Activated CD8-positive, alpha-beta T cell treated with anti-CD3 and anti-CD28 coated beads for 36 hours (primary cell): Measurements from ENCODE around the gene RGS10. TPM values are rescaled to one million over a fixed set of nuclear protein-coding genes. Genes with fewer than 3 reads are reported as not detected.

Experiments
- ATAC-seq: fragments of 200-7000 bp; cut with Tn5 transposase; one replicate; pipeline ENCODE4 v1.10.0; 2021; ENCODE audit warnings: mild to moderate bottlenecking, moderate library complexity
- CTCF ChIA-PET: fragments of 350-600 bp; sonication (Branson Sonifier 250); formaldehyde crosslinking; loops from one replicate; lab custom pipeline; 2021; ENCODE audit warnings: antibody characterized with exemption; lab: Charles Lee
- POLR2A ChIA-PET: fragments of 350-600 bp; sonication (Branson Sonifier 250); formaldehyde crosslinking; loops from one replicate; lab custom pipeline; 2021; ENCODE audit warnings: antibody characterized with exemption; lab: Charles Lee
- DNase-seq: peaks from one replicate; pipeline ENCODE4 v3.0.0-alpha.2; 2020
- H3K27ac Mint-ChIP-seq: one replicate; pipeline ENCODE4 v1.8.0; 2021; ENCODE audit warnings: mild to moderate bottlenecking, mixed read lengths
- H3K27me3 Mint-ChIP-seq: one replicate; pipeline ENCODE4 v1.8.0; 2021; ENCODE audit warnings: mixed read lengths
- H3K36me3 Mint-ChIP-seq: one replicate; pipeline ENCODE4 v1.8.0; 2021; ENCODE audit warnings: low read depth, mixed read lengths
- H3K4me1 Mint-ChIP-seq: one replicate; pipeline ENCODE4 v1.8.0; 2021; ENCODE audit warnings: low read depth, mixed read lengths
- H3K4me3 Mint-ChIP-seq: one replicate; pipeline ENCODE4 v1.8.0; 2021; ENCODE audit warnings: mild to moderate bottlenecking, moderate library complexity, mixed read lengths
- H3K9me3 Mint-ChIP-seq: one replicate; pipeline ENCODE4 v1.8.0; 2021; ENCODE audit warnings: mixed read lengths
- intact Hi-C: fragments of 100-400 bp; cut with micrococcal nuclease; formaldehyde crosslinking; loops from one replicate; pipeline ENCODE4 v1.10.0; 2022
- total RNA-seq, 2 experiments: library from RNA; stranded (reverse); gene quantifications; one replicate each; pipeline ENCODE4 v1.2.3, GENCODE V29; 2021
- TF ChIP-seq, protein P1 (sequence below): fragments of 200-600 bp; IDR thresholded peaks from one replicate; pipeline ENCODE4 v1.8.0; 2022; ENCODE audit warnings: antibody characterized with exemption, mild to moderate bottlenecking

The RGS10 gene
- total RNA-seq, 2 experiments from 2014 or later = 207 to 220 TPM

- ATAC-seq (no peak), DNase-seq (no peak)
- Mint-ChIP-seq H3K9me3 (no peaks in the 10 kb centered on the region), H3K36me3 (peaks cover 76% of the 10 kb centered on the region), H3K4me1 (peaks cover 82% of the 10 kb centered on the region), H3K27ac (peak overlapping the region; percentile 14), H3K27me3 (no peaks in the 10 kb centered on the region), H3K4me3 (no peak overlapping the region)
- ChIA-PET POLR2A (interaction anchor here (0.8 to 5.0 kb wide), 4 partner anchors 8 to 14 kb away, joined by 3 to 28 read pairs (median 4); no protein-coding TSS in a partner anchor), CTCF (interaction anchor here (0.6 to 4.9 kb wide), 4 partner anchors 8 to 21 kb away, joined by 3 to 18 read pairs (median 4); no protein-coding TSS in a partner anchor)
- intact Hi-C loops = no loop called here
- TF ChIP-seq, protein P1, sequence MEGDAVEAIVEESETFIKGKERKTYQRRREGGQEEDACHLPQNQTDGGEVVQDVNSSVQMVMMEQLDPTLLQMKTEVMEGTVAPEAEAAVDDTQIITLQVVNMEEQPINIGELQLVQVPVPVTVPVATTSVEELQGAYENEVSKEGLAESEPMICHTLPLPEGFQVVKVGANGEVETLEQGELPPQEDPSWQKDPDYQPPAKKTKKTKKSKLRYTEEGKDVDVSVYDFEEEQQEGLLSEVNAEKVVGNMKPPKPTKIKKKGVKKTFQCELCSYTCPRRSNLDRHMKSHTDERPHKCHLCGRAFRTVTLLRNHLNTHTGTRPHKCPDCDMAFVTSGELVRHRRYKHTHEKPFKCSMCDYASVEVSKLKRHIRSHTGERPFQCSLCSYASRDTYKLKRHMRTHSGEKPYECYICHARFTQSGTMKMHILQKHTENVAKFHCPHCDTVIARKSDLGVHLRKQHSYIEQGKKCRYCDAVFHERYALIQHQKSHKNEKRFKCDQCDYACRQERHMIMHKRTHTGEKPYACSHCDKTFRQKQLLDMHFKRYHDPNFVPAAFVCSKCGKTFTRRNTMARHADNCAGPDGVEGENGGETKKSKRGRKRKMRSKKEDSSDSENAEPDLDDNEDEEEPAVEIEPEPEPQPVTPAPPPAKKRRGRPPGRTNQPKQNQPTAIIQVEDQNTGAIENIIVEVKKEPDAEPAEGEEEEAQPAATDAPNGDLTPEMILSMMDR = no peak
Measured at GRCh38 chr10:119524720-119525070, 17.8 kb downstream of the RGS10 start.

GRCh38 chr10:119523895-119524719 lies 18.4 kb downstream of the RGS10 start:
- intact Hi-C loops = no loop called here
- Mint-ChIP-seq H3K36me3 (peaks cover 73% of the 10 kb centered on the region), H3K4me3 (no peak overlapping the region), H3K9me3 (no peaks in the 10 kb centered on the region), H3K27me3 (no peaks in the 10 kb centered on the region), H3K27ac (peak overlapping the region; percentile 68), H3K4me1 (peaks cover 82% of the 10 kb centered on the region)
- TF ChIP-seq, protein P1 = no peak
- ChIA-PET CTCF (interaction anchor here (0.6 to 4.9 kb wide), 5 partner anchors 8 to 22 kb away, joined by 3 to 18 read pairs (median 3); no protein-coding TSS in a partner anchor), POLR2A (interaction anchor here (0.8 to 5.0 kb wide), 6 partner anchors 8 to 22 kb away, joined by 3 to 28 read pairs (median 3); no protein-coding TSS in a partner anchor)
- DNase-seq = peak; percentile 43
- peak; percentile 50 for ATAC-seq

GRCh38 chr10:119522747-119523426 lies 19.6 kb downstream of the RGS10 start:
- peaks cover 88% of the 10 kb centered on the region for H3K4me1 Mint-ChIP-seq

DNA sequence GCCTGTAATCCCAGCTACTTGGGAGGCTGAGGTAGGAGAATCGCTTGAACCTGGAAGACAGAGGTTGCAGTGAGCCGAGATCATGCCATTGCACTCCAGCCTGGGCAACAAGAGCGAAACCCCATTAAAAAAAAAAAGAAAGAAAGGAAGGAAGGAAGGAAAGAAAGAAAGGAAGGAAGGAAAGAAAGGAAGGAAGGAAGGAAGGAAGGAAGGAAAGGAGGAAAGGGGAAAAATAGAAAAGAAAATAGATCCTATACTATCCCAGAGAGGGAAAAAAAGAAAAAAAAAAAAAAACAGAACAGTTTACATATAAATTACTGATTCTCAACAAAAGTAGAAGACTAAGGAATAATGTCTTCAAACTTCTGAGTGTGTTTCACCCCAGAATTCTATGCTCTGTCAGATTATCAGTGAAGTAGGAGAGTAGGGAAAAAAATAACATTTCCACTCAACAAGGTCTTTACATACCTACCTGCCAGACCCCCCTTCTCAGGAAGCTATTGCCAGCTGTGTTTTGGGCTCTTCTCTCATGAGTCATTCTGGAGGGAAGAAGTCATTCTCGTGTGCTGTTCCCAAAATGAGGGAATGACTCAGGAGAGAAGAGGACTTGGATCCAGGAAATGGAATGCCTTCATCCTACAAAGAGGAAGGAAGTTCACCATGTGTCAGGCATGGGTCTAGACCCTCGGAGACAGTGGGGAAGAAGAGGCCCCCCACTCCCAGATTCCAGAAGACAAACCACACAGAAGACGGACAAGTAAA lies 20.9 kb downstream of the RGS10 start:
- ChIA-PET POLR2A (interaction anchor here (0.7 kb wide), 1 partner anchor 244 kb away, joined by 3 read pairs; no protein-coding TSS in a partner anchor), CTCF (interaction anchor here (4.9 kb wide), 1 partner anchor 13 kb away, joined by 18 read pairs; no protein-coding TSS in a partner anchor)
- ATAC-seq = no peak
- Mint-ChIP-seq H3K4me3 (no peak overlapping the region), H3K27ac (peak overlapping the region; percentile 59), H3K36me3 (peaks cover 79% of the 10 kb centered on the region), H3K4me1 (peaks cover 88% of the 10 kb centered on the region), H3K9me3 (no peaks in the 10 kb centered on the region), H3K27me3 (no peaks in the 10 kb centered on the region)
- DNase-seq = no peak
- intact Hi-C loops = no loop called here
- TF ChIP-seq, protein P1 = no peak

More at GRCh38 chr10:119522747-119523426, 19.6 kb downstream of the RGS10 start:
- Mint-ChIP-seq H3K4me3 (no peak overlapping the region), H3K36me3 (peaks cover 79% of the 10 kb centered on the region), H3K27ac (peak overlapping the region; percentile 68), H3K27me3 (no peaks in the 10 kb centered on the region), H3K9me3 (no peaks in the 10 kb centered on the region)
- intact Hi-C loops = no loop called here
- CTCF ChIA-PET = interaction anchor here (4.9 kb wide), 1 partner anchor 12 kb away, joined by 18 read pairs; no protein-coding TSS in a partner anchor
- TF ChIP-seq, protein P1 = no peak
- ATAC-seq (peak; percentile 32), DNase-seq (peak; percentile 50)
- POLR2A ChIA-PET = interaction anchor here (0.6 to 5.0 kb wide), 6 partner anchors 10 to 68 kb away, joined by 3 to 28 read pairs (median 3); no protein-coding TSS in a partner anchor
